ENCODE measurements around the gene FUBP1. TPM values are rescaled to one million over a fixed set of nuclear protein-coding genes. Genes with fewer than 3 reads are reported as not detected.
A peak's percentile ranks its signal among the peaks of the same experiment; 100 is the strongest.
"Not testable (repeated sequence)": the region's sequence is repeated elsewhere in the genome, so short reads cannot be mapped to it uniquely, and the experiment has no call there.

Gene FUBP1, protein sequence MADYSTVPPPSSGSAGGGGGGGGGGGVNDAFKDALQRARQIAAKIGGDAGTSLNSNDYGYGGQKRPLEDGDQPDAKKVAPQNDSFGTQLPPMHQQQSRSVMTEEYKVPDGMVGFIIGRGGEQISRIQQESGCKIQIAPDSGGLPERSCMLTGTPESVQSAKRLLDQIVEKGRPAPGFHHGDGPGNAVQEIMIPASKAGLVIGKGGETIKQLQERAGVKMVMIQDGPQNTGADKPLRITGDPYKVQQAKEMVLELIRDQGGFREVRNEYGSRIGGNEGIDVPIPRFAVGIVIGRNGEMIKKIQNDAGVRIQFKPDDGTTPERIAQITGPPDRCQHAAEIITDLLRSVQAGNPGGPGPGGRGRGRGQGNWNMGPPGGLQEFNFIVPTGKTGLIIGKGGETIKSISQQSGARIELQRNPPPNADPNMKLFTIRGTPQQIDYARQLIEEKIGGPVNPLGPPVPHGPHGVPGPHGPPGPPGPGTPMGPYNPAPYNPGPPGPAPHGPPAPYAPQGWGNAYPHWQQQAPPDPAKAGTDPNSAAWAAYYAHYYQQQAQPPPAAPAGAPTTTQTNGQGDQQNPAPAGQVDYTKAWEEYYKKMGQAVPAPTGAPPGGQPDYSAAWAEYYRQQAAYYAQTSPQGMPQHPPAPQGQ
- total RNA-seq, result 100 to 1,000 TPM; 242 to 255 TPM

- Mint-ChIP-seq H3K27me3 (no peaks in the 10 kb centered on the region), H3K4me1 (peaks cover 34% of the 10 kb centered on the region)
Observed at GRCh38 chr1:77978969-77979876, at the start of gene FUBP1. Gene FUBP1 (minus strand): TSS chr1:77979072. CDS start chr1:77979004, 68 bp downstream.

GRCh38 chr1:78021134-78021533, 42.3 kb upstream of the FUBP1 start:
- not testable (repeated sequence) for H3K9me3 Mint-ChIP-seq, H3K36me3 Mint-ChIP-seq, H3K27me3 Mint-ChIP-seq, H3K4me3 Mint-ChIP-seq, DNase-seq, H3K4me1 Mint-ChIP-seq, H3K27ac Mint-ChIP-seq

More at GRCh38 chr1:77978969-77979876, at the start of gene FUBP1:
- no peaks in the 10 kb centered on the region for H3K9me3 Mint-ChIP-seq
- no peak within 1 kb of the TSS for H3K4me3 Mint-ChIP-seq
- H3K36me3 Mint-ChIP-seq, result peaks cover 37% of the 10 kb centered on the region
- peak; percentile 92 for DNase-seq
- no peak within 1 kb of the TSS for H3K27ac Mint-ChIP-seq

DNA sequence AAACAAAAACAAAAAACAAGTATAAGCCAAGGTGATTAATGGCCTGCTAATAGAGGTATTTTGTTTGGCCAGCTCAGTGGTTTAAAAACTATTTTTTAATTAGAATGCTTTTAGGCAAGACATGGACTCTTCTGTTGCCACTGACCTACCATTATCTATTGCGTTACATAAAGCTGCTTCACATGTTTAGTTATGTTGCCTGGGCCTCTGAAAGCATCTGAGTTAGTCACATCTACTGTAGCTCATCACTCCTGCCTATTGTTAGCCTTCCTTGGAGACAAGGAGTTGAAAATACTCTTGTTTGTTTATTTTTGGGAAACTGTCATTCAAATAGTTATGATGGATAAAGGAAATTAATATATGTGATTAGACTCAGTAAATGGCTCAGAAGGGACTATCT, 40.2 kb upstream of the FUBP1 start:
- H3K27me3 Mint-ChIP-seq, result no peaks in the 10 kb centered on the region
- peaks cover 2% of the 10 kb centered on the region for H3K9me3 Mint-ChIP-seq
- H3K4me1 Mint-ChIP-seq, result no peaks in the 10 kb centered on the region
- peaks cover 7% of the 10 kb centered on the region for H3K36me3 Mint-ChIP-seq
- no peak for DNase-seq
- no peak overlapping the region for H3K4me3 Mint-ChIP-seq
- no peak overlapping the region for H3K27ac Mint-ChIP-seq

GRCh38 chr1:78015148-78015547, 36.3 kb upstream of the FUBP1 start:
- no peaks in the 10 kb centered on the region for H3K27me3 Mint-ChIP-seq
- DNase-seq, result no peak
- H3K4me3 Mint-ChIP-seq, result no peak overlapping the region
- peaks cover 5% of the 10 kb centered on the region for H3K4me1 Mint-ChIP-seq
- H3K27ac Mint-ChIP-seq, result no peak overlapping the region
- H3K9me3 Mint-ChIP-seq, result no peaks in the 10 kb centered on the region
- H3K36me3 Mint-ChIP-seq, result peaks cover 13% of the 10 kb centered on the region

- Mint-ChIP-seq H3K4me3 (no peak overlapping the region), H3K27me3 (no peaks in the 10 kb centered on the region), H3K36me3 (peaks cover 7% of the 10 kb centered on the region), H3K9me3 (no peaks in the 10 kb centered on the region), H3K4me1 (peaks cover 23% of the 10 kb centered on the region), H3K27ac (no peak overlapping the region)
- DNase-seq, result no peak
Observed at GRCh38 chr1:78011050-78011449, 32.2 kb upstream of the FUBP1 start.

DNA sequence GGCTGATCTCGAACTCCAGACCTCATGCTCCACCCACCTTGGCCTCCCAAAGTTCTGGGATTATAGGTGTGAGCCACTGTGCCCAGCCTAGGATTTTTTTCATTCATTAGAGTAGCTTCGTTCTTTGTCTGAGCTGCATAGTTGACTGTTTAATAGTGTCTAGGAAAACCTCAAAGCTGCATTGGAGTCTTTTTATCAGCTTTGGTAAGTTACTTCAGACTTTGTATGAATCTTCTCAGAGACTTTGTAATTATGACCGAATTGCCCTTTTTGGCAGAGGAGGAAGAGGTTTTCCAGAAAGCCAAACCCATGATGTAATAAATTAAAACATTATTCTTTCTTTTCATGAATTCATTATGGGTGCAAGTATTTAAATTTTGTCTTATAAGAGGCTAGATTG, 31.0 kb upstream of the FUBP1 start:
- Mint-ChIP-seq H3K27me3 (no peaks in the 10 kb centered on the region), H3K4me1 (peaks cover 25% of the 10 kb centered on the region), H3K27ac (no peak overlapping the region), H3K9me3 (no peaks in the 10 kb centered on the region), H3K36me3 (peaks cover 6% of the 10 kb centered on the region), H3K4me3 (no peak overlapping the region)
- no peak for DNase-seq

- Mint-ChIP-seq H3K9me3 (peaks cover 2% of the 10 kb centered on the region), H3K4me1 (peaks cover 29% of the 10 kb centered on the region), H3K36me3 (peaks cover 9% of the 10 kb centered on the region), H3K27me3 (peaks cover 4% of the 10 kb centered on the region), H3K27ac (no peak overlapping the region), H3K4me3 (no peak overlapping the region)
- no peak for DNase-seq
Observed at GRCh38 chr1:78009276-78009675, 30.4 kb upstream of the FUBP1 start.

DNA sequence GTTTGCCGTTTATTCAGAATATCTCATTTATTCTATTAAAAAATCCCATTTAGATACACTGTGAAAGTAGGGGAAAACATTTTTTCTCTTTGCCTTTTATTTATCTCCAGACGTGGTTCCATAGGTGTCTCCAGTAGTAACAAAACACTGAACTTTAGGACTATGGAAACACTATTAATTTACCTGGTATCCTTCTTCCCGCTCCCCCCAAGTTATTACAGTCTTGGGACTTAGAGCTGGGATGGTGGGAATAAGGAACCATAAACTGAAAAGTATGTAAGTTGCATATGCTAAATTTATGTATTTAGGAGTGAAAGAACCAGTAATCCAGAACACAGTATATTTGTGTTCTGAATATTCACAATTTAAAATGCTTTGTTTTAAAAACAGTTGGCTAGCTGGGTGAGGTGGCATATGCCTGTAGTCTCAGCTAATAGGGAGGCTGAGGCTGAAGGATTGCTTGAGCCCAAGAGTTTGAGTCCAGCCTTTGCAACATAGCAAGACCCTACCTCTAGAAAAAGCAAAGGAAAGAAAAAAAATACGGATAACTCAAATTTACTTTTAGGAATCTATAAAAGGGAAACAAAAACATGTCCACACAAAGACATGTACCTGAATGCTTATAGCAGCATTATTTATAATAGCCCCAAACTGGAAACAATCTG, 28.9 kb upstream of the FUBP1 start:
- Mint-ChIP-seq H3K4me1 (peaks cover 39% of the 10 kb centered on the region), H3K9me3 (peaks cover 2% of the 10 kb centered on the region), H3K27me3 (peaks cover 4% of the 10 kb centered on the region), H3K36me3 (peaks cover 4% of the 10 kb centered on the region), H3K4me3 (no peak overlapping the region), H3K27ac (no peak overlapping the region)
- DNase-seq, result no peak

- peaks cover 3% of the 10 kb centered on the region for H3K36me3 Mint-ChIP-seq
Observed at GRCh38 chr1:78006521-78006920, 27.6 kb upstream of the FUBP1 start.

DNA sequence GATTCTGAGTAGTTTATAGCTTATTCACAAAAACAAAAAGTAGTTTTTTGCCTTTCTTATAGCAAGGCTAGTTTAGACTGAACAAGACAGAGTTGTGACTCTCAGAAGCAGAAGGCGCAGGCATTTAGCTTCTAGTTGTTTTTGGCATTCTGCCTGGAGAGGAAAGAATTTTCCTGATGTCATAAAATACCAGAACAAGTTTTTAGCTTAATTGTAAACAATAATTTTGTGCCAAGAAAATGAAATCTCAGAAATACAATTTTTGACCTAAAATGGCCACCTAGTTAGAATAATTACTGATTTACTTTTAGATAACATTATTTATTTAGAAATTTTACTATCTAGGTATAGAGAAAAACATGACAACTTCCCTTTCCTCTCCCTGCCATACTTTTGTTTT, 26.9 kb upstream of the FUBP1 start:
- Mint-ChIP-seq H3K4me1 (peaks cover 41% of the 10 kb centered on the region), H3K27ac (no peak overlapping the region), H3K9me3 (peaks cover 2% of the 10 kb centered on the region), H3K27me3 (peaks cover 4% of the 10 kb centered on the region), H3K36me3 (peaks cover 3% of the 10 kb centered on the region), H3K4me3 (peak overlapping the region; percentile 88)
- DNase-seq, result no peak

More at GRCh38 chr1:78006521-78006920, 27.6 kb upstream of the FUBP1 start:
- peaks cover 44% of the 10 kb centered on the region for H3K4me1 Mint-ChIP-seq
- H3K4me3 Mint-ChIP-seq, result no peak overlapping the region
- peaks cover 4% of the 10 kb centered on the region for H3K27me3 Mint-ChIP-seq
- H3K9me3 Mint-ChIP-seq, result peaks cover 2% of the 10 kb centered on the region
- no peak overlapping the region for H3K27ac Mint-ChIP-seq
- no peak for DNase-seq

- Mint-ChIP-seq H3K27ac (peak overlapping the region; percentile 100), H3K36me3 (peaks cover 3% of the 10 kb centered on the region), H3K4me1 (peaks cover 40% of the 10 kb centered on the region), H3K9me3 (peaks cover 2% of the 10 kb centered on the region), H3K27me3 (peaks cover 4% of the 10 kb centered on the region), H3K4me3 (peak overlapping the region; percentile 88)
- no peak for DNase-seq
Observed at GRCh38 chr1:78005448-78005722, 26.5 kb upstream of the FUBP1 start.

GRCh38 chr1:78004719-78005447, 26.0 kb upstream of the FUBP1 start, which contains the start of gene DNAJB4:
Gene DNAJB4 (plus strand): TSS chr1:78004939. CDS start chr1:78005111, 172 bp downstream.
- peak within 1 kb of the TSS; percentile 88 for H3K4me3 Mint-ChIP-seq
- peaks cover 3% of the 10 kb centered on the region for H3K36me3 Mint-ChIP-seq
- peaks cover 2% of the 10 kb centered on the region for H3K9me3 Mint-ChIP-seq
- H3K4me1 Mint-ChIP-seq, result peaks cover 38% of the 10 kb centered on the region
- H3K27me3 Mint-ChIP-seq, result peaks cover 4% of the 10 kb centered on the region
- DNase-seq, result peak; percentile 60
- H3K27ac Mint-ChIP-seq, result peak within 1 kb of the TSS; percentile 100

DNA sequence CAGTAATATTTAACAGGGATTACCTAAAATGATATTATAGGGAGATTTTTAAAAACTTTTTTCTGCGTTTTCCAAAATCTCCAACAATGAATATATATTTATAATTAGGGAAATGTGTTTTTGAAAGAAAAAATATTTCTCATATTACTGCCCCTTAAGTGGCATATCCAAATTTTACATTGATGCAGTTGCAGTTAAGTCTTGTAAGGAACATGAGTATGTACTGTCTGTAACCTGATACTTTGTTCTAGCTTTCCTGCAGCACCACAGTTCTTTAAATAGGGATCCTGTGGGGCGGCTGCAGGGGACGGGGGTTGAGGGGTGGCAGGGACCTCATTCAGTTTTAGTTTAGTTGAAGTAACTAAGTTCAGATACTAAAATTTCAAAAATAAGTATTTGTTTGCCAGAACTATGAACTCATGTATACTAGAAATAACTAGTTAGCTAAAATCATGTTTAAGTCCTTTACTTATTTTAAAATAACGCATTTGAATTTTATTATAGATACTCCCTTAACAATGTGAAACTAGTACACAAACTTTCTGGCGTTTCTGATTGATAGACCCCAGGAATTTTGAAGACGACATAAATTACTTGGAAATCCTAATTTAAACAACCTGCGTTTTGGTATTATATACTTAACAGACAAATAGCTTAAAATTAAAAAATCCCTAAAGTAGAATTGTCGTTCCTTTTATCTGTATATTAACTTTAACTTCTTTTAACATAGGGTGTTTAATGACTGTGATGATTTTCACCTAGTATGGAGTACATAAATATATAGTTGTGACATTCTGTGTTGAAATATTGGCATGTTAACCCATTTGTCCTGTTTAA, 25.2 kb upstream of the FUBP1 start:
- Mint-ChIP-seq H3K4me3 (peak overlapping the region; percentile 88), H3K27ac (peak overlapping the region; percentile 100), H3K9me3 (peaks cover 2% of the 10 kb centered on the region), H3K4me1 (peaks cover 31% of the 10 kb centered on the region), H3K27me3 (peaks cover 4% of the 10 kb centered on the region), H3K36me3 (peaks cover 3% of the 10 kb centered on the region)
- peak; percentile 59 for DNase-seq
